Measurements from ENCODE around the gene NPAS4. TPM values are rescaled to one million over a fixed set of nuclear protein-coding genes. Genes with fewer than 3 reads are reported as not detected.

The NPAS4 gene
- total and polyA plus RNA-seq, 9 of the 15 experiments (the other 6 are each of a cell fraction or from before 2014, with no cell fraction given) = not detected

- TF ChIP-seq TCFL5 (CRISPR knock-in tag; conservative IDR thresholded peaks at IDR 0.05) (no peak), SMARCA4 (IDR thresholded peaks at IDR 0.05) (no peak), RBM39 (optimal IDR thresholded peaks at IDR 0.05; ENCODE audit: low read depth, low read length) (no peak), SRSF7 (optimal IDR thresholded peaks at IDR 0.05; ENCODE audit: low read depth, low read length) (no peak), BCOR (IDR thresholded peaks at IDR 0.05) (no peak), HOXB6 (CRISPR knock-in tag; IDR thresholded peaks at IDR 0.05; ENCODE audit: borderline replicate concordance) (no peak), ZBTB40 (IDR thresholded peaks at IDR 0.05) (0 out of 2 replicates have a peak, but pooled peaks have one; percentile 18), ZBTB40 (CRISPR knock-in tag; IDR thresholded peaks at IDR 0.05) (no peak), MAZ (CRISPR knock-in tag; conservative IDR thresholded peaks at IDR 0.05 in 1 of 2, IDR thresholded peaks at IDR 0.05 in 1 of 2) (peak; percentile 23 to 67; a peak in 2 of 4 replicates), ATF2 (CRISPR knock-in tag; IDR thresholded peaks at IDR 0.05) (no peak), MCM5 (IDR thresholded peaks at IDR 0.05; ENCODE audit: low read depth) (no peak), EP300 (IDR thresholded peaks at IDR 0.05; ENCODE audit: low read length) (no peak), YBX1 (IDR thresholded peaks at IDR 0.05) (no peak), WHSC1 (IDR thresholded peaks at IDR 0.05; ENCODE audit: low read length) (no peak), XRCC3 (IDR thresholded peaks at IDR 0.05) (no peak), BRCA1 (IDR thresholded peaks at IDR 0.05) (no peak), BRCA1 (CRISPR knock-in tag; IDR thresholded peaks at IDR 0.05) (no peak), ZNF311 (CRISPR knock-in tag; IDR thresholded peaks at IDR 0.05) (no peak)
These were observed 45.6 kb downstream of the NPAS4 start, which contains the start of gene PELI3 (continued) for GRCh38 chr11:66466225-66467033.
